ENCODE results near the gene CARD10.
A peak's percentile ranks its signal among the peaks of the same experiment; 100 is the strongest.

- no peak for TF ChIP-seq POLR2A (IDR thresholded peaks at IDR 0.05; ENCODE audit: extremely low read depth, insufficient read length)
- peak; percentile 81 for TF ChIP-seq CTCF (IDR thresholded peaks at IDR 0.05; ENCODE audit: low read depth, low read length)
- no peak for TF ChIP-seq MYC (IDR thresholded peaks at IDR 0.05; ENCODE audit: low read depth, low read length)
Observed at GRCh38 chr22:37457093-37457893, 61.9 kb downstream of the CARD10 start.
